OCI-LY3 (cell line): ENCODE data around the gene ATN1.

Source experiments
- H2AFZ ChIP-seq: fragments of 200-600, 300-600 bp; shearing (Covaris generic); 2 replicates; pipeline ENCODE4 v1.6.0; 2014; ENCODE audit warnings: antibody characterized with exemption, low read depth, low read length
- H3K27ac ChIP-seq: fragments of 200-600, 300-600 bp; sonication (generic); 2 replicates; pipeline ENCODE4 v1.5.1; 2014; ENCODE audit warnings: mild to moderate bottlenecking, low read length, moderate library complexity, mixed read lengths
- H3K27me3 ChIP-seq: fragments of 200-600, 300-600 bp; sonication (generic); 2 replicates; pipeline ENCODE4 v1.6.1; 2014; ENCODE audit warnings: low read depth, low read length, mixed read lengths
- H3K36me3 ChIP-seq: fragments of 200-600, 300-600 bp; sonication (generic); replicated peaks from 2 replicates; pipeline ENCODE3; 2014; ENCODE audit warnings: low read depth, low read length, mixed read lengths
- H3K4me1 ChIP-seq: fragments of 300-600, 200-600 bp; sonication (generic); 2 replicates; pipeline ENCODE4 v1.6.1; 2014; ENCODE audit warnings: low read length, mixed read lengths
- H3K4me2 ChIP-seq: fragments of 200-600, 300-600 bp; sonication (generic); 2 replicates; pipeline ENCODE4 v1.6.1; 2014; ENCODE audit warnings: low read length, mixed read lengths
- H3K4me3 ChIP-seq: fragments of 300-600, 200-600 bp; sonication (generic); 2 replicates; pipeline ENCODE4 v1.5.1; 2014; ENCODE audit warnings: antibody characterized with exemption, mild to moderate bottlenecking, low read length, moderate library complexity
- H3K79me2 ChIP-seq: fragments of 300-600, 200-600 bp; shearing (Covaris generic); 2 replicates; pipeline ENCODE4 v1.6.1; 2014; ENCODE audit warnings: mild to moderate bottlenecking, low read length, mixed read lengths
- H3K9ac ChIP-seq: fragments of 300-600, 200-600 bp; shearing (Covaris generic); 2 replicates; pipeline ENCODE4 v1.6.0; 2014; ENCODE audit warnings: mild to moderate bottlenecking, low read length, moderate library complexity
- H3K9me3 ChIP-seq: fragments of 200-600, 300-600 bp; shearing (Covaris generic); 2 replicates; pipeline ENCODE4 v1.6.1; 2014; ENCODE audit warnings: low read length, mixed read lengths; ENCODE audit not compliant: insufficient read depth
- H4K20me1 ChIP-seq: fragments of 200-600, 300-600 bp; sonication (generic); 2 replicates; pipeline ENCODE4 v1.6.1; 2016; ENCODE audit warnings: low read length, mixed read lengths; ENCODE audit not compliant: insufficient read depth
- EZH2phosphoT487 ChIP-seq: fragments of 200-600 bp; shearing (Covaris generic); IDR thresholded peaks from 2 replicates; pipeline ENCODE4 v1.6.1; 2018; ENCODE audit warnings: antibody characterized with exemption, mixed run types, low read depth
- TF ChIP-seq, protein P1 (sequence below): fragments of 200-600, 300-600 bp; sonication (generic); IDR thresholded peaks from 2 replicates; pipeline ENCODE4 v1.5.1; 2014; ENCODE audit warnings: antibody characterized with exemption, low read length, low read depth

Gene ATN1

DNA sequence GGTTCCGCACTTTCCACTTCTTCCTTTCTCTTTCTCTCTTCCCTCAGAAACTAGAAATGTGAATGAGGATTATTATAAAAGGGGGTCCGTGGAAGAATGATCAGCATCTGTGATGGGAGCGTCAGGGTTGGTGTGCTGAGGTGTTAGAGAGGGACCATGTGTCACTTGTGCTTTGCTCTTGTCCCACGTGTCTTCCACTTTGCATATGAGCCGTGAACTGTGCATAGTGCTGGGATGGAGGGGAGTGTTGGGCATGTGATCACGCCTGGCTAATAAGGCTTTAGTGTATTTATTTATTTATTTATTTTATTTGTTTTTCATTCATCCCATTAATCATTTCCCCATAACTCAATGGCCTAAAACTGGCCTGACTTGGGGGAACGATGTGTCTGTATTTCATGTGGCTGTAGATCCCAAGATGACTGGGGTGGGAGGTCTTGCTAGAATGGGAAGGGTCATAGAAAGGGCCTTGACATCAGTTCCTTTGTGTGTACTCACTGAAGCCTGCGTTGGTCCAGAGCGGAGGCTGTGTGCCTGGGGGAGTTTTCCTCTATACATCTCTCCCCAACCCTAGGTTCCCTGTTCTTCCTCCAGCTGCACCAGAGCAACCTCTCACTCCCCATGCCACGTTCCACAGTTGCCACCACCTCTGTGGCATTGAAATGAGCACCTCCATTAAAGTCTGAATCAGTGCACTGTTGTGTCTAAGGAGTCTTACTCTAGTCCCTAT, 4.6 kb upstream of the ATN1 start:
- Histone ChIP-seq H2AFZ (no peak overlapping the region), H3K4me1 (peaks cover 29% of the 10 kb centered on the region), H3K27ac (no peak overlapping the region), H3K9me3 (no peaks in the 10 kb centered on the region), H3K27me3 (no peaks in the 10 kb centered on the region), H3K36me3 (peaks cover 34% of the 10 kb centered on the region), H3K4me2 (0 out of 2 replicates have a peak overlapping the region, but pooled peaks have one; percentile 4), H3K9ac (no peak overlapping the region), H3K79me2 (peaks cover 12% of the 10 kb centered on the region), H3K4me3 (no peak overlapping the region), H4K20me1 (0 out of 2 replicates have a peak, but pooled peaks cover 3% of the 10 kb centered on the region)
- no peak for TF ChIP-seq EZH2phosphoT487
- TF ChIP-seq, protein P1, sequence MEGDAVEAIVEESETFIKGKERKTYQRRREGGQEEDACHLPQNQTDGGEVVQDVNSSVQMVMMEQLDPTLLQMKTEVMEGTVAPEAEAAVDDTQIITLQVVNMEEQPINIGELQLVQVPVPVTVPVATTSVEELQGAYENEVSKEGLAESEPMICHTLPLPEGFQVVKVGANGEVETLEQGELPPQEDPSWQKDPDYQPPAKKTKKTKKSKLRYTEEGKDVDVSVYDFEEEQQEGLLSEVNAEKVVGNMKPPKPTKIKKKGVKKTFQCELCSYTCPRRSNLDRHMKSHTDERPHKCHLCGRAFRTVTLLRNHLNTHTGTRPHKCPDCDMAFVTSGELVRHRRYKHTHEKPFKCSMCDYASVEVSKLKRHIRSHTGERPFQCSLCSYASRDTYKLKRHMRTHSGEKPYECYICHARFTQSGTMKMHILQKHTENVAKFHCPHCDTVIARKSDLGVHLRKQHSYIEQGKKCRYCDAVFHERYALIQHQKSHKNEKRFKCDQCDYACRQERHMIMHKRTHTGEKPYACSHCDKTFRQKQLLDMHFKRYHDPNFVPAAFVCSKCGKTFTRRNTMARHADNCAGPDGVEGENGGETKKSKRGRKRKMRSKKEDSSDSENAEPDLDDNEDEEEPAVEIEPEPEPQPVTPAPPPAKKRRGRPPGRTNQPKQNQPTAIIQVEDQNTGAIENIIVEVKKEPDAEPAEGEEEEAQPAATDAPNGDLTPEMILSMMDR = no peak

DNA sequence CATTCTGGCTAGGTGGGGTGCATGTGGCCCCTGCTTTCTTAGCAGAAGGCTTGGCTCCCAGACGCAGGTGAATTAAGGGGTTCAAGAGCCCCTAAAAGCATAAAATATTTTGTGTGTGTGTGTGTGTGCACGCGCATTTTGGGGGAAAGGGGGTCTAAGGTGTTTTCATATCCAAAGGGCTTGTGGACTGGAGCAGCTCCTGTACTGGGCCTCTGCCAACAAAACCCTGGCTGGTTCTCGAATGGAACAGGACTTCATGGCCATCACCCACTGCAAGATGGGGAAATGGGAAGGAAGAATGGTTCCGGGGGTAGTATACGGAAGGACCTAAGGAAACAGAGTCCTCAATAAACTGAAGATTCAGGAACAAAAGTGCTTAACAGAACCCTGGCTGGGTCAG, 3.9 kb upstream of the ATN1 start:
- H3K9ac ChIP-seq = no peak overlapping the region

DNA sequence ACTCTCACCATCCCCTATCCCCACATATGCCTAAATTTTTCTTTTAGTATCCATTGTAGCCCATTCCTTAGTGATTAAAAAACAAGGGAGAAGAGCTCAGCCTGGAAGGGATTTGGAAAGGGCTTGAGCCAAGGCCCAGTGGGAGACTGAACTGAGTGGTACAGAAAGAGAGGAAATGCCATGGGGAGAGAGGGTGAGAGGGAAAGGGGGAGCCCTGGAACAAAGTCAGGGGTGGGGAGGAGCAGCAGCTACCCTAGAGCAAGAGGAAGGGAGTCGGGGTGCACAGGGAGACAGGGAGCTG, 2.6 kb upstream of the ATN1 start:
- Histone ChIP-seq H3K27me3 (no peaks in the 10 kb centered on the region), H3K9ac (no peak overlapping the region), H3K79me2 (peaks cover 31% of the 10 kb centered on the region), H4K20me1 (no peaks in the 10 kb centered on the region), H3K36me3 (peaks cover 21% of the 10 kb centered on the region), H3K27ac (no peak overlapping the region), H2AFZ (no peak overlapping the region), H3K4me1 (peaks cover 37% of the 10 kb centered on the region), H3K4me3 (no peak overlapping the region), H3K4me2 (no peak overlapping the region), H3K9me3 (no peaks in the 10 kb centered on the region)
- TF ChIP-seq, protein P1 = no peak
- TF ChIP-seq EZH2phosphoT487 = no peak

More for the DNA sequence above, 3.9 kb upstream of the ATN1 start:
- Histone ChIP-seq H4K20me1 (0 out of 2 replicates have a peak, but pooled peaks cover 3% of the 10 kb centered on the region), H3K27ac (no peak overlapping the region), H3K4me2 (peak overlapping the region; percentile 12; the same call in 1 of the 2 replicates), H2AFZ (no peak overlapping the region), H3K36me3 (peaks cover 33% of the 10 kb centered on the region), H3K4me3 (no peak overlapping the region), H3K27me3 (no peaks in the 10 kb centered on the region), H3K9me3 (no peaks in the 10 kb centered on the region), H3K4me1 (peaks cover 32% of the 10 kb centered on the region), H3K79me2 (peaks cover 18% of the 10 kb centered on the region)
- TF ChIP-seq, protein P1 = no peak
- TF ChIP-seq EZH2phosphoT487 = no peak

DNA sequence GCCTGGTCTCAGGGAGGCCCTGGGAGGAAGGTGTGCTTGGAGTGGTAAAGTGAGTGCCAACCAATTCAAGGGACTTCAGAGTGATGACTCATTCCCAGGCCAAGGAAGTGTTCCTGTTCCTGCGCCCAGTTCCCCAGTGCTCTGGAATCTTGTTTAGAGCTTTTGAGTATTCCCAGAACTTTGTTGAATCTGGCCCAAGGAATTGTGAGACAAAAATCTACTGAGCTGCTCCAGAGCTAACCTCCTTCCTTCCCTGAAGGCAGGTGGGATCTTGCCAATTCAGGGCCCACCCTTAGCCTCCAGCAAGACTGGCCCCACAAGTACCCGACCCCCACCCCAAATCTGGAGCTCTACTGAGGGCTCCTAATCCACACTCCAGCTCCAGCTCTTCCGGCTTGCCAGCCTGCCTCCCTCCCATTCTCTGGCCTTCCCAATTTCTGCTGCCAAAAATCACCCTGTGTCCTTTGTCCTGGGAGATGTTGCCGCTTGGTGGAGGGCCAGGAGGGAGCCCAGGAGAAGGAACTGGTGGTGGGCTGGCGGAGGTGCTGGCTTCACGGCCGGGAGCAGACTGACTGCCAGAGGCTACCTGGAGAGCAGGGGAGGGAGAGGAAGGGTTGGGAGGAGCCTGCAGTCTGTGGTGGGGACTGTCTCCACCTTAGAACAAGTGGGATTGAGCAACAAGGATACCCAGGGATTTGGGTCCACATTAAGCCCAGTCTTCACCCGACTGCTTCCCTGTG, 2.0 kb upstream of the ATN1 start:
- H3K27me3 ChIP-seq = no peaks in the 10 kb centered on the region
- H3K79me2 ChIP-seq = peaks cover 33% of the 10 kb centered on the region
- H4K20me1 ChIP-seq = no peaks in the 10 kb centered on the region
- H3K9me3 ChIP-seq = no peaks in the 10 kb centered on the region
- H3K4me2 ChIP-seq = no peak overlapping the region
- H3K4me1 ChIP-seq = peaks cover 37% of the 10 kb centered on the region
- no peak overlapping the region for H3K27ac ChIP-seq
- peaks cover 21% of the 10 kb centered on the region for H3K36me3 ChIP-seq
- TF ChIP-seq EZH2phosphoT487 = no peak
- TF ChIP-seq, protein P1 = no peak
- no peak overlapping the region for H3K9ac ChIP-seq
- H2AFZ ChIP-seq = no peak overlapping the region
- H3K4me3 ChIP-seq = no peak overlapping the region
